ENCODE data around the gene LMO3.

Gene LMO3

GRCh38 chr12:16599081-16599480, 6.9 kb downstream of the LMO3 start:
- DNase-seq, result no peak

- DNase-seq, result no peak
These were observed 11.2 kb downstream of the LMO3 start for GRCh38 chr12:16594797-16595196.

- DNase-seq, result no peak
These were observed 12.4 kb downstream of the LMO3 start for GRCh38 chr12:16593546-16593945.

GRCh38 chr12:16590645-16591044, 15.3 kb downstream of the LMO3 start:
- no peak for DNase-seq

- no peak for DNase-seq
These were observed 17.1 kb downstream of the LMO3 start for GRCh38 chr12:16588812-16589211.

- DNase-seq, result no peak
These were observed 18.4 kb downstream of the LMO3 start for GRCh38 chr12:16587514-16587913.

- no peak for DNase-seq
These were observed 18.9 kb downstream of the LMO3 start for GRCh38 chr12:16587110-16587453.

GRCh38 chr12:16586350-16587109, 19.4 kb downstream of the LMO3 start:
- no peak for DNase-seq

GRCh38 chr12:16585781-16586180, 20.2 kb downstream of the LMO3 start:
- no peak for DNase-seq

- DNase-seq, result no peak
These were observed 21.8 kb downstream of the LMO3 start for GRCh38 chr12:16583969-16584745.

- no peak for DNase-seq
These were observed 24.5 kb downstream of the LMO3 start for GRCh38 chr12:16581416-16581815.

GRCh38 chr12:16579041-16579440, 26.9 kb downstream of the LMO3 start:
- DNase-seq, result no peak

- peak; percentile 69 for DNase-seq
These were observed 32.4 kb downstream of the LMO3 start for GRCh38 chr12:16573398-16574077.

GRCh38 chr12:16568873-16569272, 37.1 kb downstream of the LMO3 start:
- DNase-seq, result no peak

- no peak for DNase-seq
These were observed 41.3 kb downstream of the LMO3 start for GRCh38 chr12:16564675-16565074.

GRCh38 chr12:16563504-16563903, 42.5 kb downstream of the LMO3 start:
- no peak for DNase-seq

GRCh38 chr12:16562921-16563320, 43.0 kb downstream of the LMO3 start:
- DNase-seq, result no peak

- no peak for DNase-seq
These were observed 43.5 kb downstream of the LMO3 start for GRCh38 chr12:16562435-16562834.

GRCh38 chr12:16560273-16560672, 45.7 kb downstream of the LMO3 start:
- peak; percentile 33 for DNase-seq

- no peak for DNase-seq
These were observed 50.3 kb downstream of the LMO3 start for GRCh38 chr12:16555630-16556029.

- DNase-seq, result no peak
These were observed 52.5 kb downstream of the LMO3 start for GRCh38 chr12:16553457-16553856.

GRCh38 chr12:16552301-16552700, 53.7 kb downstream of the LMO3 start:
- no peak for DNase-seq

GRCh38 chr12:16545836-16546235, 60.1 kb downstream of the LMO3 start:
- no peak for DNase-seq

- no peak for DNase-seq
These were observed 63.4 kb downstream of the LMO3 start for GRCh38 chr12:16542586-16542985.

Data from NCI-H2171 treated with DMSO at 0.1 percent for 48 hours (cell line).